ENCODE data around the gene ZNF724. TPM values are rescaled to one million over a fixed set of nuclear protein-coding genes. Genes with fewer than 3 reads are reported as not detected.
"Not testable (repeated sequence)": the region's sequence is repeated elsewhere in the genome, so short reads cannot be mapped to it uniquely, and the experiment has no call there.

Gene ZNF724
- total RNA-seq, result 1 to 10 TPM; 3.3 to 6.5 (median 6.0) TPM
- 5.9 TPM for total RNA-seq (2013)
- 0.23 to 8.4 (median 2.6) reads per million in 29 experiments for total RNA-seq

DNA sequence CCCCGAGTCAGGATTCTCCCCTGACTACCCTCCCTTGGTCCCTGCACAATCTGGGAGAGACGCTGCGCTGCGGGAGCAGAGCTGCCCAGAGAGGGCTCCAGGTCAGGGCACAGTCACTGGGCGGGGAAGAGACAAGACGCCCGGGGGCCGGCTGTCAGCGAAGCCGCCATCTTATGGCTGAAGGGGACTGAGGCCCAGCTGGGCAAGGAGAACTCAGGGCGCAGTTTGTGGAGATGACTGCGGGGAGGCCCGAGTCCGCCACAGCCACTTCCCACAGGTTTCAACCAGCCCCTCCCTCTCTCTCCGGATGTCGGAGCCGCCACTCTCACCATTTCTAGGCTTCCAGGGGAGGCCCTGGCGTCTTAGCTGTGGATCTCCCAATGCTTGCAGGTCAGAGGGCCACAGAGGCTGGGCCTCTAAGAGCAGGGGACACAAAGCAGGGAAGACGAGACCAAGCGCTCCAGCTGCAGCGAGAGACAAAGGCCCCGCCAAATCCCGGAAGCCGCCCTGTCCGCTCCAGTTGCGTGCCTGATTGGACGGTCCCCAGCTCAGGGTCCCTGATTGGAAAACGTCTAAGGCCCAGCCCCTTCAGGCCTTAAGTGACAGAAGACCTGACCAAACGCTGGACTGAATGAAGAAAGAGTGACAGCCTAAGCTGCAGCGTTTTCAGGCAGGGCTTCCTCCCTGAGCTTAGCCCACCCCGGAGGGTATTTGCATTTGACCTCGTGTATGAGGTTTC lies at the start of gene ZNF724:
Gene ZNF724, minus strand, starts transcription at position 484 of the 739 bp plus-strand sequence. Its CDS starts 152 bp downstream, at position 332.
- Histone ChIP-seq H3K27ac (ENCODE audit: low read length) (peak within 1 kb of the TSS; percentile 64), H3K4me3 (ENCODE audit: control insufficient read depth in 1 of 2, extremely low read depth in 1 of 2, low read length in 1 of 2) (peak within 1 kb of the TSS; percentile 90 to 91), H3K27me3 (replicated peaks in 1 of 2; ENCODE audit: control insufficient read depth in 2 of 2, extremely low read depth in 1 of 2, insufficient read depth in 2 of 2, low read length in 1 of 2) (no peaks in the 10 kb centered on the region), H3K9me3 (no peaks in the 10 kb centered on the region), H3K36me3 (ENCODE audit: control insufficient read depth in 2 of 2, extremely low read depth in 1 of 2, insufficient read depth in 1 of 2, low read length in 1 of 2) (no peaks in the 10 kb centered on the region), H3K4me1 (ENCODE audit: control insufficient read depth in 1 of 2, extremely low read depth in 1 of 2, insufficient read depth in 2 of 2, low read length in 2 of 2) (peaks cover 2 to 10% of the 10 kb centered on the region in 2 experiments)
- Mint-ChIP-seq H3K27me3 (no peaks in the 10 kb centered on the region), H3K36me3 (peaks cover 9% of the 10 kb centered on the region), H3K27ac (peak within 1 kb of the TSS; percentile 85 to 89), H3K9me3 (no peaks in the 10 kb centered on the region), H3K4me1 (peaks cover 8 to 15% (median 11%) of the 10 kb centered on the region in 3 donors), H3K4me3 (peak within 1 kb of the TSS; percentile 92 to 99 (median 97))
- ATAC-seq (replicated peaks in 1 of 4) (peak; percentile 99 to 100 (median 100)), DNase-seq (peak; percentile 74 to 93 (median 87))
- under 1% methylated on average over 26 of the region's 32 CpGs for WGBS (ENCODE audit: insufficient coverage)
- ChIA-PET POLR2A (interaction anchor here (0.5 to 1.0 kb wide), 8 partner anchors 23 to 1166 kb away, joined by 3 to 12 read pairs (median 3); no protein-coding TSS in a partner anchor), CTCF (interaction anchor here in 1 of 2 donors (0.6 to 1.2 kb wide), 6 partner anchors 15 to 1398 kb away, joined by 3 to 4 read pairs (median 3); no protein-coding TSS in a partner anchor)

DNA sequence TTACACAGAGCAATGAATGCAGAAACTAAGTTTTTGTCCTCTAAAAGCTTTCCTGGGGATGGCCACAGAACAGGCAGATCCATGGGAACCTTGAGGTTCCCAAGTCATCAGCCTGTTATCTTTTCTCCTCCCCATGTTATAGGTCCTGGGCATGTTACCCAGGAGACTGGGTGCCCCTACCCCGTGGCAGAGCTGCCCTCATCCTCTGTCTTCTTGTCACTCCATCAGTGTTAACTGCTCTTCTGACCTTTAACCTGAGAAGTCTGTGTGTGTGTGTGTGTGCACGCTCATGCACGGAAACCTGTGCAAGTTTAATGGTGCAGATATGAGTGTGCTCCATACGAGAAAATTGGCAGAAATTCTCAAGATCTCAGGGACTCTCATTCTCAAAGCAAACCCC lies 43.9 kb upstream of the ZNF724 start:
- Histone ChIP-seq H3K27ac (ENCODE audit: low read length) (no peak overlapping the region), H3K36me3 (ENCODE audit: control insufficient read depth in 2 of 2, extremely low read depth in 1 of 2, insufficient read depth in 1 of 2, low read length in 1 of 2) (no peaks in the 10 kb centered on the region), H3K9me3 (peaks cover 3% of the 10 kb centered on the region), H3K4me3 (ENCODE audit: control insufficient read depth in 1 of 2, extremely low read depth in 1 of 2, low read length in 1 of 2) (no peak overlapping the region), H3K4me1 (ENCODE audit: control insufficient read depth in 1 of 2, extremely low read depth in 1 of 2, insufficient read depth in 2 of 2, low read length in 2 of 2) (no peaks in the 10 kb centered on the region), H3K27me3 (replicated peaks in 1 of 2; ENCODE audit: control insufficient read depth in 2 of 2, extremely low read depth in 1 of 2, insufficient read depth in 2 of 2, low read length in 1 of 2) (no peaks in the 10 kb centered on the region)
- CTCF ChIA-PET, result no interaction called here
- H3K9me3 Mint-ChIP-seq, result peaks cover 0 to 9% (median 8%) of the 10 kb centered on the region in 3 donors
- H3K27me3 Mint-ChIP-seq, result no peaks in the 10 kb centered on the region
- DNase-seq, result no peak
- POLR2A ChIA-PET, result no interaction called here
- H3K4me3 Mint-ChIP-seq, result no peak overlapping the region
- H3K36me3 Mint-ChIP-seq, result no peaks in the 10 kb centered on the region
- 100% methylated on average over 3 of the region's 4 CpGs for WGBS (ENCODE audit: insufficient coverage)
- H3K27ac Mint-ChIP-seq, result no peak overlapping the region
- no peaks in the 10 kb centered on the region for H3K4me1 Mint-ChIP-seq
- no peak for ATAC-seq (replicated peaks in 1 of 4)

DNA sequence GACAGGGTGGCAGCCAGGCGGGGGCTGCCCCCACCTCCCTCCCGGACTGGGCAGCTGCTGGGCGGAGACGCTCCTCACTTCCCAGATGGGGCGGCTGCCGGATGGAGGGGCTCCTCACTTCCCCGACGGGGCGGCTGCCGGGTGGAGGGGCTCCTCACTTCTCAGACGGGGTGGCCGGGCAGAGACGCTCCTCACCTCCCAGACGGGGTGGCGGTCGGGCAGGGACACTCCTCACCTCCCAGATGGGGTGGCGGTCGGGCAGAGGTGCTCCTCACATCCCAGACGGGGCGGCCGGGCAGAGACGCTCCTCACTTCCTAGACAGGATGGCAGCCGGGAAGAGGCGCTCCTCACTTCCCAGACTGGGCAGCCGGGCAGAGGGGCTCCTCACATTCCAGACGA lies 39.8 kb upstream of the ZNF724 start:
- H3K36me3 ChIP-seq (ENCODE audit: control insufficient read depth in 2 of 2, extremely low read depth in 1 of 2, insufficient read depth in 1 of 2, low read length in 1 of 2); DNase-seq; CTCF ChIA-PET; H3K36me3 Mint-ChIP-seq; H3K4me1 ChIP-seq (ENCODE audit: control insufficient read depth in 1 of 2, extremely low read depth in 1 of 2, insufficient read depth in 2 of 2, low read length in 2 of 2); H3K27me3 ChIP-seq (replicated peaks in 1 of 2; ENCODE audit: control insufficient read depth in 2 of 2, extremely low read depth in 1 of 2, insufficient read depth in 2 of 2, low read length in 1 of 2); H3K4me1 Mint-ChIP-seq; H3K27ac ChIP-seq (ENCODE audit: low read length); ATAC-seq (replicated peaks in 1 of 4); H3K4me3 ChIP-seq (ENCODE audit: control insufficient read depth in 1 of 2, extremely low read depth in 1 of 2, low read length in 1 of 2); H3K9me3 ChIP-seq; POLR2A ChIA-PET; H3K27ac Mint-ChIP-seq; H3K4me3 Mint-ChIP-seq; H3K27me3 Mint-ChIP-seq: not testable (repeated sequence)
- 96% methylated on average over 21 of the region's 26 CpGs for WGBS (ENCODE audit: insufficient coverage)
- peaks cover 10 to 16% (median 12%) of the 10 kb centered on the region in 3 donors for H3K9me3 Mint-ChIP-seq

DNA sequence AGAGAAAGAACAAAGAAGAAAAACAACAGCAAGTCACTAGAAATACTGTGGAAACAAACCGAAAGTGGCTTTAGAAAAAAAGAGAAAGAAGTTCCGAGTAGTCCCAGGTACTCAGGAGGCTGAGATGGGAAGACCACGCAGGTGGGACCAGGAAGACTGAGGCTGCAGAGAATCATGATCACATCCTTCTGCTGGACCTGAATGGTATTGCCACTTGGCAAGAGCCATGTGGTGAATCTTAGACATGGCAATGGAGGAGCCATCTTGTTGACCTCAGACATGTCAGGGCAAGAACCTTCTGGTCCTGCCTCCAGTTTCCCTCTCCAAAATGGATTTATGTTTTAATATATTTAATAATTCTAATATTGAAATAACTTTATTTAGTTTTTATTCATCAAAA lies 37.4 kb upstream of the ZNF724 start:
- no peaks in the 10 kb centered on the region for H3K27me3 ChIP-seq (replicated peaks in 1 of 2; ENCODE audit: control insufficient read depth in 2 of 2, extremely low read depth in 1 of 2, insufficient read depth in 2 of 2, low read length in 1 of 2)
- no peaks in the 10 kb centered on the region for H3K9me3 ChIP-seq
- H3K27ac ChIP-seq (ENCODE audit: low read length), result no peak overlapping the region
- Mint-ChIP-seq H3K4me1 (peaks cover 7 to 13% (median 12%) of the 10 kb centered on the region in 3 donors), H3K9me3 (peaks cover 10 to 16% (median 12%) of the 10 kb centered on the region in 3 donors), H3K27ac (no peak overlapping the region), H3K36me3 (peaks cover 4% of the 10 kb centered on the region), H3K4me3 (no peak overlapping the region), H3K27me3 (no peaks in the 10 kb centered on the region)
- no peak overlapping the region for H3K4me3 ChIP-seq (ENCODE audit: control insufficient read depth in 1 of 2, extremely low read depth in 1 of 2, low read length in 1 of 2)
- DNase-seq (no peak), ATAC-seq (replicated peaks in 1 of 4) (no peak)
- ChIA-PET CTCF (no interaction called here), POLR2A (no interaction called here)
- peaks cover 0 to 8% of the 10 kb centered on the region in 2 experiments for H3K4me1 ChIP-seq (ENCODE audit: control insufficient read depth in 1 of 2, extremely low read depth in 1 of 2, insufficient read depth in 2 of 2, low read length in 2 of 2)
- no peaks in the 10 kb centered on the region for H3K36me3 ChIP-seq (ENCODE audit: control insufficient read depth in 2 of 2, extremely low read depth in 1 of 2, insufficient read depth in 1 of 2, low read length in 1 of 2)
- 100% methylated on average over 3 of the region's 3 CpGs for WGBS (ENCODE audit: insufficient coverage)

DNA sequence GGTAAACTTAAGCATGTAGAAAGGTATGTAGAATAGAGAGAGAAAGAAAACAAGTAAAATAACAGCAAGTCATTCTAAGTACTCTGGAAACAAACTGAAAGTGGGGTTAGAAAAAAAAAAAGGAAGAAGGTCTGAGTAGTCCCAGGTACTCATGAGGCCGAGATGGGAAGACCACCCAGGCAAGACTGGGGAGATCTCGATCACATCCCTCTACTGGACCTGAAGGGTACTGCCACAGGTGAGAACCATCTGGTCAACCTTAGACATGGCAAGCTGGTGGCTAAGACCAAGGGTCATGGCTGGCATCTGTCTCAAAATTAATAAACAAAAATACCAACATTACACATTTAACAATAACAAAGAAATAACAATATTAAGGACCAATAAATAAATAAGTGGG lies 36.3 kb upstream of the ZNF724 start:
- Histone ChIP-seq H3K4me3 (ENCODE audit: control insufficient read depth in 1 of 2, extremely low read depth in 1 of 2, low read length in 1 of 2) (no peak overlapping the region), H3K27me3 (replicated peaks in 1 of 2; ENCODE audit: control insufficient read depth in 2 of 2, extremely low read depth in 1 of 2, insufficient read depth in 2 of 2, low read length in 1 of 2) (no peaks in the 10 kb centered on the region), H3K27ac (ENCODE audit: low read length) (no peak overlapping the region), H3K4me1 (ENCODE audit: control insufficient read depth in 1 of 2, extremely low read depth in 1 of 2, insufficient read depth in 2 of 2, low read length in 2 of 2) (peaks cover 0 to 9% of the 10 kb centered on the region in 2 experiments), H3K9me3 (no peaks in the 10 kb centered on the region), H3K36me3 (ENCODE audit: control insufficient read depth in 2 of 2, extremely low read depth in 1 of 2, insufficient read depth in 1 of 2, low read length in 1 of 2) (no peaks in the 10 kb centered on the region)
- no peak for ATAC-seq (replicated peaks in 1 of 4)
- no peak overlapping the region for H3K4me3 Mint-ChIP-seq
- DNase-seq, result peak in 1 of 35 experiments; percentile 42
- ChIA-PET CTCF (interaction anchor here in 1 of 2 donors (0.6 kb wide), 1 partner anchor 652 kb away, joined by 3 read pairs; no protein-coding TSS in a partner anchor), POLR2A (no interaction called here)
- no peaks in the 10 kb centered on the region for H3K27me3 Mint-ChIP-seq
- H3K4me1 Mint-ChIP-seq, result peaks cover 13 to 24% (median 21%) of the 10 kb centered on the region in 3 donors
- H3K27ac Mint-ChIP-seq, result no peak overlapping the region
- 100% methylated on average over 1 of the region's 2 CpGs for WGBS (ENCODE audit: insufficient coverage)
- H3K9me3 Mint-ChIP-seq, result peaks cover 10 to 16% (median 10%) of the 10 kb centered on the region in 3 donors
- H3K36me3 Mint-ChIP-seq, result peaks cover 4% of the 10 kb centered on the region

DNA sequence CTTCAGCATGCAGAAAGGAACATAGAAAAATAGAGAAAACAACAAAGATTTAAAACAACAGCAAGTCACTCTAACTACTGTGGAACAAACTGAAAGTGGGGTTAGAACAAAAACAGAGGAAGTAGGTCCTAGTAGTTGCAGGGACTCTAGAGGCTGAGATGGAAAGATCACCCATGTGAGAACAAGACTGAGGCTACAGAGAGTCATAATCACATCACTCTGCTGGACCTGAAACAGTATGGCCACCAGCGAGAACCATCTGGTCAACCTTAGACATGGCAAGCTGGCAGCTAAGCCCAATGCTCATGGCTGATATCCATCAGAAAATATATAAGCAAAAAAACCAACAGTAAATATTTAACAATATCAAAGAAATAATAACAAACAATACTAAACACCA lies 35.8 kb upstream of the ZNF724 start:
- Histone ChIP-seq H3K27ac (ENCODE audit: low read length) (no peak overlapping the region), H3K27me3 (replicated peaks in 1 of 2; ENCODE audit: control insufficient read depth in 2 of 2, extremely low read depth in 1 of 2, insufficient read depth in 2 of 2, low read length in 1 of 2) (no peaks in the 10 kb centered on the region), H3K9me3 (no peaks in the 10 kb centered on the region), H3K4me3 (ENCODE audit: control insufficient read depth in 1 of 2, extremely low read depth in 1 of 2, low read length in 1 of 2) (no peak overlapping the region), H3K4me1 (ENCODE audit: control insufficient read depth in 1 of 2, extremely low read depth in 1 of 2, insufficient read depth in 2 of 2, low read length in 2 of 2) (peaks cover 0 to 9% of the 10 kb centered on the region in 2 experiments), H3K36me3 (ENCODE audit: control insufficient read depth in 2 of 2, extremely low read depth in 1 of 2, insufficient read depth in 1 of 2, low read length in 1 of 2) (no peaks in the 10 kb centered on the region)
- DNase-seq, result no peak
- ChIA-PET CTCF (no interaction called here), POLR2A (interaction anchor here in 1 of 2 donors (0.6 kb wide), 1 partner anchor 12 kb away, joined by 3 read pairs; no protein-coding TSS in a partner anchor)
- Mint-ChIP-seq H3K27ac (no peak overlapping the region), H3K27me3 (no peaks in the 10 kb centered on the region), H3K9me3 (peaks cover 10 to 16% (median 10%) of the 10 kb centered on the region in 3 donors), H3K36me3 (peaks cover 4% of the 10 kb centered on the region), H3K4me3 (no peak overlapping the region), H3K4me1 (peaks cover 15 to 29% (median 22%) of the 10 kb centered on the region in 3 donors)
- WGBS (ENCODE audit: insufficient coverage), result no CpG with 5 or more reads among the region's 1 CpG
- ATAC-seq (replicated peaks in 1 of 4), result no peak

Measured in T-cell (primary cell).